Medulla oblongata (tissue), 1 donor: Measurements from ENCODE around the gene DDC.
"Not testable (repeated sequence)": the region's sequence is repeated elsewhere in the genome, so short reads cannot be mapped to it uniquely, and the experiment has no call there.

Experiments
- DNase-seq: peaks from one replicate; pipeline ENCODE4 v3.0.0-alpha.2; 2015; ENCODE audit errors: extremely low spot score

Gene DDC

DNA sequence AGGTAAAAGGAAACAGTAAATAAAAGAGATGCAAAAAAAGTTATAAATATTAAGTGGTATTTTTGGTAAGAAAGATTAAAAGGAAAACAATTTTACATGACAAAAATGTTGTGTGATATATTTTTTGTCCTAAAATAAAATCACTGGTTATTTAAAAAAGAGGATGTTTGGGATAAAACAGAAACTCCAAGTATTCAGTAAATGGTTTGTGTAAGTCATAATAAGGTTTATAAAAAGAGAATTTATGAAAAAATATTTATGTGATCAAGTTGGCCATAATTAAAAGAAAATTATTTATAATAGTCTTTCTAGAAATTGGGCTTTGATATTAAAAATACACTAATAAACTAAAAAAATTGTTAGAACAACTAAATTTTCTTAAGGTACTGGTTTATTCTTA, 76.8 kb downstream of the DDC start:
- no peak for DNase-seq

GRCh38 chr7:50486512-50486911, 78.7 kb downstream of the DDC start:
- no peak for DNase-seq

GRCh38 chr7:50481867-50482266, 83.3 kb downstream of the DDC start:
- no peak for DNase-seq

- no peak for DNase-seq
Measured at GRCh38 chr7:50480797-50481196, 84.4 kb downstream of the DDC start.

DNA sequence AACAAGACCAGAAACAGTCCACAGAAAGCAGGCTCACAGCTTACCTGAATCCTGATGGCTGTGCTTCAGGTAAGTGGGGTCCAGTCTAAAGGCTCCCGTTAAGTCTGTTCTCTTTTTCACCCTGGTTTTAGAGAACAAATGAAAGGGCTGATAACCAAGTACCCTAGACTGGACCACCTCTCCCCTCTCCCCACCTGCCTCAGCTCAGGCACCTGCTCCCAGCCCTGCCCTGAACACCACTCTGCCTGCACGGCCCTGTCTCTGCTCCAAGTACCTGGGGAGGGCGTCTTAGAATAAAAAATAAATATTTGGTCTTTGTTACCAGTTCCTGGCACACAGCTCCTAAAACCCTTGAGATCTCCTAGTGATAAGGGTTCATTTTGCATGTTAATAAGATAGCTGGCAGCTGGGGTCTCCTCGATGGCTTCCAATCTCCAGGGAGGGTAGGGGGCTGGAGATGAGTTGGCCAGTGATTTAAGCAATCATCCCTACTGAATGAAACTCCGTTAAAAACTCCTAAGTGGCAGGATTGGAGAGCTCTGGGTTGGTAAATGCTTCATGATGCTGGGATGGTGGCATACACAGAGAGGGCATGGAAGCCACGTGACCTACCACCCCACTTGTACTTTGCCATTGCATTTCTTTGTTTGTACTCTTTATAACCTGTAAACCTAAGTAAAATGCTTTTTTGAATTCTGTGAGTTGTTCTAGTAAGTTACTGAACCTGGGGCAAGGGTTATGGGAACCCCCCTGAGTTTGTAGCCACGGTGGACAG, 85.3 kb downstream of the DDC start:
- no peak for DNase-seq

DNA sequence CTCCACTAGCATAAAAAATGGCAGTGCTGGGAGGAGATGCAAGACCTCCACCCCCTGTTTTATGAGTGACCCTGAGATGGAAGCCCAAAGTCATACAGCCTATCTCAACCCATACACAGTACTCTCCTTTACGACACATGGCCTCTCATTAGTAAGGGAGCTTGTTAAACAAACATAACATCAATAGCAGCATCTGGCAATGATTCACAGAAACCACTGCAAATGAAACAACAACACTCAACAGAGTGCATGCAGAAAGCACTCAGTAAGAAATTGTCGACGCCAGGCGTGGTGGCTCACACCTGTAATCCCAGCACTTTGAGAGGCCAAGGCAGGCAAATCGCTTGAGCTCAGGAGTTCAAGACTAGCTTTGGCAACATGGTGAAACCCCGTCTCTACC, 87.6 kb downstream of the DDC start:
- no peak for DNase-seq

GRCh38 chr7:50476953-50477625, 88.1 kb downstream of the DDC start:
- no peak for DNase-seq

GRCh38 chr7:50475340-50475739, 89.9 kb downstream of the DDC start:
- no peak for DNase-seq

DNA sequence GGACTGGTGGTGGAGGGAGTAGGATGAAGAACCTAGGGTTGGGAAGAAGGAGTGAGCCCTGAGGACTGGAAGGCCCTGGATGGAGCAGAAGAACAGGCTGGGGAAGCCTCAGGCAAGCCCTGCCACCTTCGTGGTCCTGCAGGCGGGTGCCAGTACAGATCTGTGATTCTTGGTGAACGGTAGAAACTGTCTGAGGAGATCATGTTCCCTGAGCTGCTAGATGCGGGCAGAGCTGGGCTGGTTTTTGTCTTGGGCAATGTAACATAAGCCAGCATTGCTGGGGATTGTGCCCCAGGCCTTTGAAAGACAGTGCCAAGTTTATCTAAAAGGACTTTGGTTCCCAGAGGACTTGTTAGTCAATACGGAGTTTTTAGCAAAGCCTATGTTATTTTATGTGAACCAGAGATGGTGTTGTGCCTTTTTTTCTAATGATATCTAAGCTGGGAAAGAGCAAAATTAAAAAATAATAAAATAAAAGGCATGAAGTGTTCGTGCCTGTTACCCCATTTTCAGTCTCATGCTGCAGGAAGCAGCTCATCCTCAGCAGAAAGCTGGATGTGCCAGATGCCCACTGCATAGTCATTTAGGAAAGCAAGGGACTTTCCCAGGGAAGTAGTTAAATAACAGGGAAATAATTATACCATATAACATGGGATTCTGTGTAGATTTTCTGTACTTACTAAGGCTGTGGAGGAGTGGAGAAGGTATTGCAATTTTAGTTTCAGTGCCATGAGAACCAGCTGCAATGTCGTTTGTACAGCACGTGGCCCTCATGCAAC, 90.6 kb downstream of the DDC start:
- no peak for DNase-seq

GRCh38 chr7:50473531-50473930, 91.7 kb downstream of the DDC start:
- no peak for DNase-seq

DNA sequence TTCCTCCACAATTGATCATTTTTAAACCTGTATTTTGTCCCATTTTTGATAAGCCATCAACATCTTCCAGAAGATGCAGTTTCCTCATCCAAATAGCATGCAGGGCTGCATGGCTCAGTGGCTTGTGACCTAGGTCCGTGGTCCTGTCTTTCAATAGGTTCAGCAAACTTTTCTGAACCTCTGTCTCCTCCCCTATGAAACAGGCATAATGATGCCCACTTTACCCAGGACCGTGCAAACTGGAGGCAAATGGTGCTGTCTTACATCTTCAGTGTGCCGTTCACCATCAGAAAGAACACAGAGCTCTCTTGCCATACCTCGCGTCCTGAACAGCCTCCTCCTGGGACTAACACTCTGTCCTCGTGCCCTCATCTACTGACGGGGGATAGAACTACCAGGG, 92.8 kb downstream of the DDC start:
- no peak for DNase-seq

- DNase-seq: no peak
Measured at GRCh38 chr7:50471970-50472369, 93.2 kb downstream of the DDC start.

- no peak for DNase-seq
Measured at GRCh38 chr7:50470250-50471163, 94.7 kb downstream of the DDC start.

DNA sequence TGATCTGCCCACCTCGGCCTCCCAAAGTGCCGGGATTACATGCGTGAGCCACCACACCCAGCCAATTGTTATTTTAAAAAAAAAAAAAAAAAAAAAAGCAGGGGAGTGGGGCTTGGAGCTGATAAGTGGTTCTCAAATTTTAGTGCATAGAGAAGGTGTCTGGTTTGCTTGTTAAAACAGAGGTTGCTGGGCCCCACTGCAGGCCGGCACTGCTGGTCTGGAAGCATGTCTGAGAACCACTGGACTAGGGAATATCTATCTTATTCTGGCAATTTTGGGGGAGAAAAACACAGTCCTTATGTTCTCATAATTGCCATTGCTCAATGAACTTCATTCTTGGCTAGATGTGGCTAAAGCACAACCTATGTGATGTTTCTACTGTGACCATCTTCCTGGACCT, 96.0 kb downstream of the DDC start:
- no peak for DNase-seq

- DNase-seq: peak; percentile 85
Measured at GRCh38 chr7:50467817-50468610, 97.2 kb downstream of the DDC start.

DNA sequence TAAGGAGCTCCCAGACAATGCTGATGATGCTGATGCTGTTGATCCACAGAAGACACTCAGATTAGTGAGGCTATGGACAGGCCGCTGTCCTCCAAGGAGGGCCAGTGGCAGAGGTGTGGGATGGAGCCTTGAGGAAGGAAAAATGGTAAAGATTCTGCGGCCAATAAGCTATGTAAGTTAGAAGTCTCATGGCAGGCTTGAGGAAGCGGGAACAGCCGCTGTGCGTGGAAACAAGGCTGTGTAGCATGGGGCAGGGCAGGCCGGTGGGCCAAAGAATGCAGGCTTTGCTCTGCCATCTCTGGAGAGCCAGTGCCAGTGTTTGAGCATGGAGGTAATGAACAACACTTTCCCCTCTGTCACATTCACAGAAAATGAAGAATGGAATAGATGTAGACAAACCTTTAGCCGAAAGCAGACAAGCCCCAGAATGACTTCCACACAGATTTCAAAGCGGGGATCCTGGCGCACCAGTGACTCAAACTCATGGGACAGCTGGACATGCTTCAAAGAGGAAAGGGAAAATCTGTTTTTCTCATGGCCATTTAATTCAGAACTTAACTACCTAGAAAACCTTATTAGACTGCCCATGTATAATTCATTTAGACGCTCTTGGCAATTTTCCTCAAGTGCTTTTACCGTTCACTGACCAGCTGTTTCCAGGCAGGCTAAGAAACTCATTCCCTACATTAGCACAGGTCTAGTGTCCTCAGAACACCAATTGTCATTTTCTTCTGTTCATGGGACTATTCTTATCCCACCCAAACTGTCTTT, 98.2 kb downstream of the DDC start:
- DNase-seq: no peak

DNA sequence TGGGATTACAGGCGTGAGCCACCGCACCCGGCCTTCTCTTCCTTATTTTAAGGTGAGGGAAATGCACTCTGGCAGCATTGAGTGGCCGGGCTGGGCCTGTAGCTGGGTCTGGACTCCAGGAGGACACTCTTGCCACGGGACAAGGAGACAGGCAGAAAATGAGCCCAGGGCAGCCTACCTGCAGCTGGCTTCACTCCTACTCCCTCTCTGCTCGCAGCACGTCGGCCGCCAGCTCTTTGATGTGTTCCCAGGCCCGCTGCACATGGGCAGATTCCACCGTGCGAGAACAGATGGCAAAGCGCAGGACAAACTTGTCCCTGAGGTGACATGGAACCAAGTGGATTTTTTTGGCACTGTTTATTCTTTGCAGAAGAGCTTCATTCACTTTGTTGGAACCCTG, 102.2 kb downstream of the DDC start:
- DNase-seq: no peak

- DNase-seq: no peak
Measured at GRCh38 chr7:50462361-50462760, 102.8 kb downstream of the DDC start.

DNA sequence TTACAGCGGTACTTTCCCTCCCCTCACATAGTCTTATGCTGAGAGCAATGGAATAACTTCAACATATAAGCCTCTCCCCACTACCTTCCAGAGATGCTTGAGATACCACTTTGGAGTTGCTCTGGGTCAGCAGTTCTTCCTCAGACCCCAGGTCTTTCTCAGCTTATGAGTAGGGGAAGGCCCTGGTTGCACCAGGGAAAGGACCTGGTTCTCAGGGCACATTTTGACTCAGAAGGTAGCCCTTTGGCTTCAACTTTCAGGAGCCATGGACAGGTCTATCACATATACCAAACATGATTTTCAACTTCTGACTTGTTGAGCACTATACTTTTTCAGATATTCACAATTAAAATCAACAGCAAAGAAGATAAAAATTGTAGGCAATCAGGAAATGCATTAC, 103.5 kb downstream of the DDC start:
- no peak for DNase-seq

DNA sequence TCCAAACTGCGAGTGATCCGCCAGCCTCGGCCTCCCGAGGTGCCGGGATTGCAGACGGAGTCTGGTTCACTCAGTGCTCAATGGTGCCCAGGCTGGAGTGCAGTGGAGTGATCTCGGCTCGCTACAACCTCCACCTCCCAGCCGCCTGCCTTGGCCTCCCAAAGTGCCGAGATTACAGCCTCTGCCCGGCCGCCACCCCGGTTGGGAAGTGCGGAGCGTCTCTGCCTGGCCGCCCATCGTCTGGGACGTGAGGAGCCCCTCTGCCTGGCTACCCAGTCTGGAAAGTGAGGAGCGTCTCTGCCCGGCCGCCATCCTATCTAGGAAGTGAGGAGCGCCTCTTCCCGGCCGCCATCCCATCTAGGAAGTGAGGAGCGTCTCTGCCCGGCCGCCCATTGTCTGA, 106.0 kb downstream of the DDC start:
- DNase-seq: not testable (repeated sequence)
